Stimulated activated CD4-positive, alpha-beta T cell treated with anti-CD3 and anti-CD28 coated beads, Interleukin-4, amount 100 ng/mL, for 48 hours (primary cell): ENCODE results near the gene RBMS1.
"Not testable (repeated sequence)": the region's sequence is repeated elsewhere in the genome, so short reads cannot be mapped to it uniquely, and the experiment has no call there.

Experiments used
- DNase-seq, 2 donors: peaks; one replicate each; pipeline ENCODE4 v3.0.0-alpha.2; 2020; ENCODE audit warnings: low read depth in 2 of 2

RBMS1 gene

DNA sequence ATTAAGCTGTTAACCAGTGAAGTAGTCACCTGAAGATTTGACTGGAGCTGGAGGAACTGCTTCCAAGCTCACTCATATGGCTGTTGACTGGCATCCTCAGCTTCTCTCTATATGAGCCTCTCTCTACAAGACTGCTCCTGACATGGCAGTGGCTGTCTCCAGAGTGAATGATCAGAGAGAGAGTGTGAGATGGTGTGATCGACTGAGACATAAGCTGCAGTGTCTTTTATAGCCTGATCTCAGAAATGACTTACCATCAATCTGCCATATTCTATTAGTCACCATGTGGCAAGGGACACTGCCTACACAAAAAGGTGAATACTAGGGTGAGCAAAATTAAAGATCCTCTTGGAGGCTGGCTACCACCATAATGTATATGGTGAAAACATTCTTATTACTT is 7.8 kb upstream of the RBMS1 start:
- DNase-seq, result no peak

DNA sequence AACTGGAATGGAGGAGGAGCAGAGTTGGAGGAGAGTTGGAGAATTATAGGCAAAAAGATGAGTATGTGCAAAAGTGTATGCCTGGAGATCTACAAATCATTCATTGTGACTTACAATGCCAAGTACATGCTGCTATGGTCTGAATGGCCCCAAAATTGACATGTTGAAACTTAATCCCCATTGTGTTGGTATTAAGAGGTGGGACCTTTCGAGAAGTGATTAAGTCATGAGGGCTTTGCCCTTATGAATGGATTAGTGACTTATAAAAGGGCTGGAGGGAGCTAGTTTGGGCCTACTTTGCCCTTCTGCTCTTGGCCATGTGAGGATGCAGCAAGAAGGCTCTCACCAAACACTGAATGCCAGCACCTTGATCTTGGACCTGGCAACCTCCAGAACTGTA is 6.3 kb upstream of the RBMS1 start:
- no peak for DNase-seq

DNA sequence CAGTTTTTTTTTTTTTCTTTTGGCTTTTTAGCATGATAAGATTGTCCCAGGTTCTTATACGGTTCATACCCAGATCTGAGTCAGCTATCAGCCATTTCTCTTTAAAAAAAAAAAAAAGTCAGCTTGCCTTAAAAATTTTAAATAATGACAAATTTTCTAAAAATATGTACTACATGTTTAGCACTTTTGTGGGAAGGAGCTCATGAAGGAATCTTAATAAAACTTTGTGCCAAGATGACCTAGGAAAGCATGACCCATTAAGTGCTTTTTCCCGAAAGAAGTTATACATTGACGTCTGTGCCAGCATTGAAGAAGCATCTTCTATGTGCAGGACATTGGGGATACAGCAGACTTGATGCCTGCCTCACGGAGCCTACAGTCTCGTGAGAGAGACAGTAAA is 4.5 kb upstream of the RBMS1 start:
- DNase-seq, result no peak

DNA sequence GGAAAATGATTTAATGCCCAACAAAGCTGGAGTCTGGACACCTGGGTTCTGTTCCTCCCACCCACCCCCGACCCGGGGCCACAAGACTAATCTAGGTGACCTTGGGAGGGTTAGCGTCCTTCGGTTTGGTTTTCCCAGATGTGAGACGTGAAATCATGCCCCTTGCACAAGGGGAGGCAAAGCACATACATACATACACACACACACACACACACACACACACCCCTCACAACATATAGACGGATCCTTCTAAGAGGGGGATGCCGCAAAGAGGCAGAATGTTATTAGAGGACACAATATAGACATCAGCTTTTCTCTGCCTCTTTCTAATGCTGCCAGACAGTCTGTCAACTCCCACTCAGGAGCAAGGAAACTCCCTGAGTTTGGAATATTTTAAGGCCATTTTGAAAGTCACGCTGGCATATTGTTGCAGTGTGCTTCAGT is 616 bp upstream of the RBMS1 start:
- no peak for DNase-seq

DNA sequence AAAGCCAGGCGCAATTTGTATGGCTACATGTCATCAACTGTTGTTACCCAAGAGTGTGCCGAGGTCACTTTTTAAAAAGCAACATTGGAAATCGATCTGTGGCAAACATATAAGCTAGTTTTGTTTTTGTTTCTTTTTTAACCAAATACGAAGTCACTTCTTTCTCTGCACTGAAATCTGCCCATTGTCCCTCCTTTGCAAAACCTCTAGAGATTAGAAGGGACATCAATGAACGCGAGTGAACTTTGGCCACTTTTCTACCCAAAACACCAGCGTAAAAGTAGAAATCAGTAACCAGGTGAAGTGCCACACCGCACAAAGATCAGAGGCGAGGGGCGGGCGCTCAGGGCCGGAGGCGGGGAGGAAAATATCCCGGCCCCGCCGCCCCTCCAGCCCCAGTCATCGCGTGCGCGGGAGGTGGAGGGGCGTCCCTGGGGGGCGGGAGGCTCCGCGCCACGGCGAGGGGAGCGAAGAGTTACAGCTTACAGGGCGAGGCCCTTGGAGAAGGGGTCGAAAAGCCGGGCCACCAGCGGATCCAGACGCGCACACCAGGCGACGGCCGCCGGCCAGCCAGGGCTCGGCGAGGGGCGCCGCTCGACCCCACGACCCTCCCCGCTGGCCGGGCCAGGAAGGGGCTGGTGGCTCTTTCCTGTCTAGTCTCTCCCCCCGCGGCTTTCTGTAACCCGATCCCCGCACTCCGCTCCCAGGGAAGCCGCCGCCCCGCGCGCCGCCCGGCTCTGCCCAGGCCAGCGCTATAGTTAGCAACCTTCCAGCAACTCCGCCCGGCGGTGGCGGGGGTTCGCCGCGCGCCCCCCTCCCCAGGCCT is 993 bp downstream of the RBMS1 start:
- peak; percentile 37 to 39 for DNase-seq

DNA sequence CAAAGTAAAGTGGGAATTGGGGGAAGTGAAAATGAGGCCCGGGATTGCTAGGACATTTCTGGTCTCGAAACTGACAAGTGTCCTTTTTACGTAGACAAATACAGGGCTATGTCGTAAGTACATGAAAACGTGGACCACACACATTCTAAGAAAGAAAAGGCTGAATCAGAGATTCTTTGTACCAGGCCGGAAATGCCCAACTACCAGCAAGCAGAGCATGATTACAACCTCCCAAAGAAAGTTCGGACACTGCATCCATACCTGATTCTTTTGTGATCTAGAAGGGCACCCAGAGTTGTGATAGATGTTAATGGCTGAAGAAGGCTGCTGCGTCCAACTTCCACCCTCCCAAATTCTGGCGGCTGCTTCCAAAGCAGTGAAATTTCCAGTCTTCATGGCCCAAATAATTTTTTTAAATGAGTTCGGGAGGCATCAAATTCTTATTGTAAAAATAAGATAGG is 1.7 kb downstream of the RBMS1 start:
- no peak for DNase-seq

DNA sequence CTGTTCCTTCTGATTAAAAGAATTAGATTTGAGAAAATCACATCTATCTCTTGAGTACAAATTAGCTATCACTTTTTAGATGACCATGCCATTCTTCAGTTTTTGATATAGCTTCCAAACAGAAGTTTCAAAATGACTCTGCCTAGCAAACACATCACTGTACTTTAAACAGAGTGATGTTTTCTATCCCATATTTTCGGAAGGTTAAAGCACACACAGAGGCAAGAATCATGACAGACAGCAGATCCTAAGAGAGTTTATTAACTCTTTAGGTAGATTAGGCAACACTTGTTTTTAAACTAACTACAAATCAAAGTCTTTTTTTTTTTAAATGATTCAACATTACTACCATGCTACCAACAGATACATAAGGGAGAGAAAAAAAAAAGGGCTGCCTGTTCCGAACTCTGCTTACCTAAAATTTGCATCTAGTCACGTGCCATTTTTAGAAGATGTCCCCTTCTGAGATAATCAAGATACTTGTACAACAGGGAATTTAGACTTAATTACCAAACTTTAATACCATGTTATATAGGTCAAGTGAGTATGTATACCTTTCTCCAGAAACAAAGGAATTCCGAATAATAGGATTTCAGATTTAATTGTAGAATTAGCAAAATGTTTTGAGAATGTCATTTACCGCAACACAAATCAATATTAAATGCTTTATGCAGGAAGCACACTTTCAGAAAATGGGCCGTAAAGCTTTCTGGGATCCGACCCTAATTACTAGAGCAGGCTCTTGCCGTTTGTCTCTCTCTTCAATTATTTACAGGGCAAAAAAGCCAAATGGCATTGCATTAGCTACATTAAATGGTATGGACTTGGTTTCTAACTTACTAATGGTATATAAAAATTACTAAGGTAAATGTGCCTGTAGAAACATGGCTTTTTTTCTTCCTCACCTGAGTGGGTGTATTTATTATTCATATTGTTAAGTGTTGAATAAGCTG is 2.6 kb downstream of the RBMS1 start:
- no peak for DNase-seq

DNA sequence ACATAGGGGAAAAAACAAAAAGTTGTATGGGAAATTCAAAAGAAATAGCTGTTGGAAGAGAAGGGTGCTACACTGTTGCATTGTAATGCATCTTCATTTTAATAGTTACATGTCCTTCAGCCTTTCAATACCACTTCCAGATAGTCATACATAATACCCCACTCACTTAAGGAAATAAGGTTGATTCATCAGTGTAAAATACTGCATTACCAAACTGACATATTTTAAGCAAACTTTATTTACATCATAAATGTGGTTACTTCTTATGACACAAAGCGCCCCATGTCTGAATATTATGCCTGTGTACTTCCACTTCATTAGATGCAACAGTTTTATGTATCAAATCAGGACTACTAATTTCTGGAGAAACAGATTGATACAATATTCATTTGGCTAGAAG is 4.5 kb downstream of the RBMS1 start:
- DNase-seq, result no peak

DNA sequence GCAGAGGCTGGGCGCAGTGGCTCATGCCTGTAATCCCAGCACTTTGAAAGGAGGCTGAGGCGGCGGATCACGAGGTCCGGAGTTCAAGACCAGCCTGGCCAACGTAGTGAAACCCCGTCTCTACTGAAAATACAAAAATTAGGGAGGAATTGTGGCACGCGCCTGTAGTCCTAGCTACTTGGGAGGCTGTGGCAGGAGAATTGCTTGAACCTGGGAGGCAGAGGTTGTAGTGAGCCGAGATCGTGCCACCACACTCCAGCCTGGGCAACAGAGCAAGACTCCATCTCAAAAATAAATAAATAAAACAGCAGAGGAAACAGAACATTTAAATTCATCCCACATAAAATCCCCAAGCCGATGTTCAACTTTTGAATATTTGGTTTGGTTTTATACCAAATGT is 5.3 kb downstream of the RBMS1 start:
- DNase-seq, result not testable (repeated sequence)

DNA sequence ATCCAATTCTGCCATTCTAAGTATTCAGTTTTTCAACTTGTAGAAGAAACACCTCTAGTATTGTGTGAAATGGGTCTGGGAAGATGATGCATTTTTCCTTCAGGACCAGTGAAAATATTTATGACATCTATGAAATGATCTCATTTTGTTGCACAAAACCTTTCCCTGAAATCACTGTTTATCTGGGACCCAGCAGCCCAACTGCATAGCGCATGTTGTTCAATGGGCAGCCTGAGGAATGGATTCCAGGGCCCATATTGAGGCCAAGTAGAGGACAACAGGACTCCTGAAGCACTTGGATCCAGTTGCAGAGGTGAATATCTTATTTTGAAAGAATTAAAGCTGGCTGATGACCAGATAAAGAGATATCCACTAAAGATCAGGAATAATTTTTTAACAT is 7.3 kb downstream of the RBMS1 start:
- DNase-seq, result no peak

DNA sequence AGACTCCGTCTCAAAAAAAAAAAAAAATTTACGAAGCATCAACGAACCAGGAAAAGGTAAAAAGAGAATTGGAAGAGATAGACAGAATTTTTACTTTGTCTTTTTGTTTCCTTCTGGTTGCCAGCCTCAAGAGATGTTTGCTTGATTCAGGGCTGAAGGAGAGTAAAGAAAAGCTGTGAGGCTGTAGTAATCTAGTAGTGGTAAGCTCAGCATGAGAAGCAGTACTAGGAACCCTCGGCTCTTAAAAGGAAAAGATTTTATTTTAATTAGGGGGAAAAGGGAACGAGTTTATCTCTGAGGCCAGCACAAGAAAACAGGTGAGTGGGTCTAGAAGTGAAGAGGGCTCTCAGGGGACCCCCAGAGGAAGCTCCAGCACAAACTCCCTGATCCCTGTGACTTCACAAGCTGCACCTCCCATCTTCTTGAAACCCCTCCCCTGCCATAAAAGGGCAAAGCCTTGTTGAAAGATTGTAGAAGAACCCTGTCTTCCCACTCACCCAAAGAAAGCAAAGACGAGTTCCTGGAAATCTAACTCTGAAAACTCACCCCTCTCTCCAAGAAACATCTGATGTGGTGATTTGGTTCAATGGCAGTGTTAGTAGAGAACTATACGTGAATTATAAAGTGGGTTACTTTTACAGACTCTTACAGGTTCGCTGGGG is 8.6 kb downstream of the RBMS1 start:
- DNase-seq, result no peak

DNA sequence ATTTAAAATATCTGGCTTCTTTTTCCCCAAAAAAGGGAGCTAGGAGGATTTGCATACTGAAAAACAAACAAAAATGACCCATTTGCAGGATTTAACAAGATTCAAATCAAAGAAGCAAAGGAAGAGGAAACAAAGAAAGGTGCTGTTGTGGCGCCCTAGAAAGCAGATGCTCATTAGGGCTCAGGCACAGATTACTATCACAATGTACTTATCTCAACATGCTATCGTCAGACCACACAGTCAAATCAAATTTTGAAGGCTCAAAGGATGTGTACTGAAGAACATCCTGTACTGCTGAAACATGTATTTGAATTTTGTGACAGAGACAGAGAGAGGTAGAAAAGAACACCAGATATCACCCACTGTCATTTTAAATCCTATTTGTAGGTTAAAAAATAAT is 10.9 kb downstream of the RBMS1 start:
- DNase-seq, result no peak

DNA sequence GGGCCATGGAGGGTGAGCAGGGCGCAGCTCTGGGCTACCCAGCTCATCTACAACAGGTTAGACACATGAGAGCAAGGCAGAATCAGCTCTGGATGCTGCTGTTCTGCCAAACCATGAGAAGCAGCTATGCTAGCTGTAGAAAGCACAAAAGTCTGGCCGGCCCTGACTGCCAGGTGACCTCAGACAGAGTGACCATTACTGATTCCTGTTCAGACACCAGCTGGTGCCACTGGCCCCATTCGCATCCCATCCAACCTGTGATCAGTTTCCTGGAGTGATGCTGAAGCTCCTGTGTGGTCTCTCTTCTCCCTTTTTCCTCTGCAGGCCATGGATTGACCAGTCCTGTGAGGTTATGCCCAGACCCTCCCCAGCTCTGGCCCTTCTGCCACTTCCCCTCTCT is 14.3 kb downstream of the RBMS1 start:
- no peak for DNase-seq

DNA sequence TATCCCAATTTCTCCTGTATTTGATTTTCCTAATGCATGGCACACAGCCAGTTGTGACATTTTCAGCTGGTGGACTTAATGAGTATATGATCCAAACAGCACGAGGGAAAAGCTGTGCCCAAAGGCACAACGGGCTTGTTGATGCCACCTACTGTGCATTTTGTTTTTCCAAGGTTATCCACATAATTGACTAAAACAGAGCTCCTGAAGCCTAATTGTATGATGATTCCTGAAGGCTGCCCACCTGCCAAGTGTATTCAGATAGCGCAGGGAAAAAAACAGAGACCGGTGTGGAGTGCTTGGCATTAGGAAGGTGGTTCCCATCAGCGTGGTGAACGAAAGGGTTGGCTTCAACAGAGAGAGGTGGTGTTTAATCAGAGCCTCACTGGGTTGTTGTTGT is 14.9 kb downstream of the RBMS1 start:
- no peak for DNase-seq

DNA sequence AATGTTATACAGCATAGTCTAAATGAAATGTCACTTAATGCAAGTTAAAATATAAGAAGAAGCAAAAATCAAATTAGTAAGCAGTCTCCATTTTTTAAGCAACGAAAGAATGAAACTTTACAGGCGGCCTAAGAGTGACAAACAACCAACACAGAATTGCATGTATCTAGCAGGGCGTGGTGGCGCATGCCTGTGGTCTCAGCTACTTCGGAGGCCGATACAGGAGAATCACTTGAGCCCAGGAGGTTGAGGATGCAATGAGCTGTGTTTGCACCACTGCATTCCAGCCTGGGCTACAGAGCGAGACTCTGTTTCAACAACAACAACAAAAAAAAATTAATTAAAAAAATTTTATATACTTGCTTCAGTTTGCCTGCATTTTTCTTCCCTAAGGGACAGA is 16.6 kb downstream of the RBMS1 start:
- no peak for DNase-seq

DNA sequence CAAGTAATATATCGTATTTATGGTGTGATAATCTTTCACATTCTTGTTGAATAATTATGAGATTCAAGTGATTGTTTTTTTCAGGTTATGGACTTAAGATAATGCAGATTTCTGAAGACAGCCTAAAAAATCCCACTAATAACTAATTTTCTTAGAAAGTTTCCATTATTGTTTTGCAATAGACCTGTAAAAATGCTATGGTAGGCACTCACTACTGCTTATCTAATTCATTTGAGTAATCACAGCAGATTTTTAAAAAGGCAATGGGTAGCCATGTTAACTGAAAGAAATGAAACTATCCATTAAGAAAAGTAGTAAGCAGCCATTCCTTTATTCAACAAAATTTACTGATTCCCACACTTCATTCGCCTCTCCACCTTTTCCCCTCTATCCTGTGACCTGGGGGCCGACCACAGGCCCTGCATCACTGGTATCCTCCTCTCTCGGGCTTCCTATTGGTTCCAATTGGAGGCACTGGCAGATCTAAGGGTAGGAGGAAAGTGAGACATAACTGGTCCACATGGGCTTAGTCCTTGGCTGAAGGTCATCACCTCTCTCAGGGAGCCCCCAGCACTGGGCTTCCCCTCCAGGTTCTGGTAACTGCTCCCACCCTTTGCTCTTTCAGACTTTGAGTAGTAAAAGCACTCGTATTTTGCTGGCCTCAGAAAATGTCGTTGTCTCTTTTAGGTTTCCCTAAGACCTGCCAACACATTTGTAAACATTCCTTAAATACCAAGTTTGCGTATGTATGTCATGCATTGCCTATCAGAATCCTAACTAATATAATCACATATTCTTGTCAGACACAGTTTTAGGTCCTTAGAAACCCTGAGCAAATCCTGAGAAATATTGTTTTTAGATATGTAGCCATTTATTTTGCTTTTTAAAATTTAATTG is 18.5 kb downstream of the RBMS1 start:
- no peak for DNase-seq

DNA sequence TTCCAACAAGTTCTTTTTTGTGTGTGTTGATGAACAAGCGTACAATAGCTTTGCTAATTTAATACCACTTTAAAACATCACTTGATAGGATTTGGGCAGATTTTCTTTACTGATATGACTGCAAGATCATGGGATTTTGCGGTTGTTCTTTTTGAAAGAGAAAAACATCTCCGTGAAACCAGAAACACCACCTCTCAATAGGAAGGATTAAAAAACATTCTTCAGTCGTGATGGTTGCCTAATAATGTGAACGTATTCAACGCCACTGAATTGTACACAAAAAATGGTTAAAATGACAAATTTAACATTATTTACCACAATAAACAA is 19.3 kb downstream of the RBMS1 start:
- DNase-seq, result no peak

DNA sequence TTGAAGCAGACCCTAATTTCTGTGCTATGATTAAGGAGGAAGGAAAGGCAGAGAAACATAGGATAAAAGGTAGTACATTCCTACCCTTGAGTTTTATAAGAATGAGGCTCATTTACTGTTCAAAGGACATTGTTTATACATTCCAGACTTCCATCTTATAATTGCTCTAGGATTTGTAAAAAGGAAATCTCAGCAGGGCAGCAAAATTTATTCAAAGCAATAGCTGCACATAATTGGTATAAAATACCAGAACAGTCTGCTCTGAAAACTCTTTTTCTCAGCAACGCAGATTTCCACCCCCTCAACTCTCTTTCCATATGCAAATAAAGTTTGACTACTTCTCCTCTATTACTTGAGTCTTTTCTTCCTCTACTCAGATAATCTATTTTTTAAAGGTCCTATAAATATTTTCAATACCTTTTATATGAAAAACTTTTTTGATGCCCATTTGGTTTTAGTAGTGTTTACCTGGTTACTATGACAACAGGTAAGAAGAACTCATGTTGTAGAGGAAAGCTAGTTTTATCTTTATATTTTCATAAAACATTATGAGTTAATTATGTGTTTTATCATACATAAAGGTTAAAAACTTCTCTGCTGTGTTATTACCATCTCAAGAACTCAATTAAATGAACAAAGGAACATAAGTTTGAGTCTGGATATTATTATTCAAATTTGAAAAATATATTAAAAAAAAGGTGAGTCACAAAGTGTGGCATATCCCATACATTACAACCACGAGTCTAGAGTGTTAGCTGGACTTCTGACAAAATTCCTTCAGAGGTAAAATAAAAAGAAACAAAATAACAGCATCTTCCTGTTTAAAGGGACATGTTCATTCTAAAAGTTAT is 19.9 kb downstream of the RBMS1 start:
- no peak for DNase-seq

DNA sequence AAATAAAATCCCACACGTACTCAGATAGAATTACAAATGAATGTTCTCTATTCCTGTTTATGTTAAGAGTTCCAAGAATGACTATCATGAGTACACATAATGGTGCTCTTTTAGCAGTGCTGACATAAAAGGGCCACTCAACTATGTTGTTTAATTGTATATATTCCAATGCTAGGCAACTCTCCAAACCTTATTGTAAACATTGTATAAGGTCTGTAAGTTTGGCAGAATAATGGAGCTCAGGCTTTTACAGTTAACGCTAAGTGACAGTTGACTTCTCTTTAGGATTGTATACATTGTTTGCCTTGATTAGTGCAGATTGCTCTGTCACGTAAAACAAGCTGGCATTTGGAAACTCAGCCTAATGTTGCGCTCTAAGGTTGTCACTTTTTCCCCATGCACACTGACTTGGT is 20.8 kb downstream of the RBMS1 start:
- DNase-seq, result no peak

DNA sequence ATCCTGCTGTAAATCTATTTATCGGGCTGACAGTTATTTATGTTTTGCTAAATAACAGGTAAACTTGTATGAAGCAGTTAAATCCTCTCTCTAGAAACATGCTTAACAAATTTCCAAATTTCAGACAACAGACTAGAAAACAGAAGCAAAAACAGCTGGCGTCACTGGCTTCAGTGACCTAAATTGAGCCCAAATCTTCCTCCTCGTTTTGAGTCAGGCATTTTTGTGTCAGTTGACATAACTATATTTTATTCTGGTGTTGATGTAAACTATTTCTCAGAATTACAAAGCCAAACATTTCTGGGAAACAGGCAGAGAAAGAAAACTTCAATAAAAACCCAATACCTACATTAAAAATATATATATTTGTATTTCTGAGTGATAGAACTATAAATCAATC is 21.7 kb downstream of the RBMS1 start:
- DNase-seq, result no peak
